MCF 10A (cell line): Measurements from ENCODE around the gene HTR4. TPM values are rescaled to one million over a fixed set of nuclear protein-coding genes. Genes with fewer than 3 reads are reported as not detected.

ENCODE experiments used
- BruUV-seq: library from RNA; stranded (reverse); fragments of 400-500 nt; replicated peaks from 2 replicates; lab custom pipeline; 2021; lab: Mats Ljungman, UMichigan
- CTCF ChIA-PET: fragments of 300-600 bp; sonication (Branson Sonifier 250); formaldehyde crosslinking; extraction: SDS; loops from one replicate; lab custom pipeline; 2021; ENCODE audit warnings: antibody characterized with exemption, inconsistent platforms; lab: Yijun Ruan, JAX
- POLR2A ChIA-PET: fragments of 300-600, 350-650 bp; sonication (Branson Sonifier 250); formaldehyde crosslinking; extraction: SDS; loops from one replicate; lab custom pipeline; 2020; ENCODE audit warnings: antibody characterized with exemption, inconsistent platforms; lab: Yijun Ruan, JAX
- DNase-seq: peaks from one replicate; pipeline ENCODE4 v3.0.0-alpha.2; 2018; ENCODE audit not compliant: unreplicated experiment
- H3K27ac Mint-ChIP-seq: one replicate; pipeline ENCODE4 v1.8.0; 2022; ENCODE audit warnings: mild to moderate bottlenecking, low read depth, mixed read lengths; ENCODE audit not compliant: unreplicated experiment
- H3K27me3 Mint-ChIP-seq: one replicate; pipeline ENCODE4 v1.8.0; 2022; ENCODE audit warnings: mixed read lengths; ENCODE audit not compliant: insufficient read depth, unreplicated experiment
- H3K36me3 Mint-ChIP-seq: one replicate; pipeline ENCODE4 v1.8.0; 2022; ENCODE audit warnings: mild to moderate bottlenecking, moderate library complexity, mixed read lengths; ENCODE audit not compliant: insufficient read depth, unreplicated experiment
- H3K4me1 Mint-ChIP-seq: one replicate; pipeline ENCODE4 v1.8.0; 2022; ENCODE audit warnings: mixed read lengths; ENCODE audit not compliant: insufficient read depth, unreplicated experiment
- H3K4me3 Mint-ChIP-seq: one replicate; pipeline ENCODE4 v1.8.0; 2022; ENCODE audit warnings: mild to moderate bottlenecking, moderate library complexity, mixed read lengths; ENCODE audit not compliant: unreplicated experiment
- H3K9me3 Mint-ChIP-seq: one replicate; pipeline ENCODE4 v1.8.0; 2022; ENCODE audit warnings: mixed read lengths; ENCODE audit not compliant: unreplicated experiment
- CTCF ChIP-seq: fragments of 200-600 bp; IDR thresholded peaks from one replicate; pipeline ENCODE4 v1.8.0; 2022; ENCODE audit warnings: antibody characterized with exemption, mild to moderate bottlenecking; ENCODE audit not compliant: unreplicated experiment
- intact Hi-C: fragments of 100-400 bp; cut with micrococcal nuclease; formaldehyde crosslinking; loops from 2 replicates; pipeline ENCODE4 v1.14.1; 2022
- total RNA-seq: library from RNA; stranded (reverse); gene quantifications from 2 replicates; pipeline ENCODE4 v1.2.3, GENCODE V29; 2022

The HTR4 gene
- total RNA-seq, 1 experiment from 2014 or later = not detected

- Mint-ChIP-seq H3K36me3 (peaks cover 61% of the 10 kb centered on the region), H3K4me1 (no peaks in the 10 kb centered on the region), H3K27ac (no peak overlapping the region), H3K9me3 (no peaks in the 10 kb centered on the region), H3K4me3 (no peak overlapping the region), H3K27me3 (no peaks in the 10 kb centered on the region)
- intact Hi-C loops = loop anchor here (5.0 kb wide), 1 partner anchor 824 kb away; no protein-coding TSS in a partner anchor
- TF ChIP-seq CTCF = no peak
- DNase-seq = no peak
- CTCF ChIA-PET = interaction anchor here (0.5 to 18.8 kb wide), 47 partner anchors 8 to 822 kb away, joined by 3 to 924 read pairs (median 5); no protein-coding TSS in a partner anchor
- POLR2A ChIA-PET = interaction anchor here (0.6 to 6.9 kb wide), 6 partner anchors 59 to 296 kb away, joined by 3 to 80 read pairs (median 3); partner anchors contain the start of gene FBXO38
- no TSS peak for BruUV-seq
Measured at GRCh38 chr5:148443241-148443640, 211.1 kb downstream of the HTR4 start.

DNA sequence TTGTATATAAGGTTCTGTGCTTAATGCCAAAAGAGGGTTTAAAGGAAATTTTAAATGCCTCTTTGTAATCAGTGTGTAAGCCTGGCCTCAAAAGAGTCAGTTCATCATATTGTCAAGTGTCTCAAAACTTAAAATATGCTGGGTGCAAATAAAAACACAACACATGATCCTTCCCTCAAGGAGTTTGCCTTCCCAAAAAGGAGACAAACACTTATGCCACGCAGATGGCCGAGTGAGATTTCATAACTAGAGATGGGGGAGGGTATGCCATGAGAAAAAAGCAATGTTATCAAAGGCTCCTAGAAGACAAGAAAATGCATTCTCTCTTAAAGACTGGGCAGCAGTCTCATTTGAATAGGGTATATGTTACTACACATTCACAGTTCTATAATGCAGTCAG lies 215.4 kb downstream of the HTR4 start:
- Mint-ChIP-seq H3K27me3 (no peaks in the 10 kb centered on the region), H3K27ac (peak overlapping the region; percentile 18), H3K9me3 (no peaks in the 10 kb centered on the region), H3K36me3 (peaks cover 100% of the 10 kb centered on the region), H3K4me3 (no peak overlapping the region), H3K4me1 (no peaks in the 10 kb centered on the region)
- CTCF ChIA-PET = interaction anchor here (1.2 to 18.8 kb wide), 4 partner anchors 9 to 293 kb away, joined by 4 to 924 read pairs (median 61); no protein-coding TSS in a partner anchor
- BruUV-seq = no TSS peak
- POLR2A ChIA-PET = no interaction called here
- DNase-seq = no peak
- no peak for TF ChIP-seq CTCF
- intact Hi-C loops = no loop called here

DNA sequence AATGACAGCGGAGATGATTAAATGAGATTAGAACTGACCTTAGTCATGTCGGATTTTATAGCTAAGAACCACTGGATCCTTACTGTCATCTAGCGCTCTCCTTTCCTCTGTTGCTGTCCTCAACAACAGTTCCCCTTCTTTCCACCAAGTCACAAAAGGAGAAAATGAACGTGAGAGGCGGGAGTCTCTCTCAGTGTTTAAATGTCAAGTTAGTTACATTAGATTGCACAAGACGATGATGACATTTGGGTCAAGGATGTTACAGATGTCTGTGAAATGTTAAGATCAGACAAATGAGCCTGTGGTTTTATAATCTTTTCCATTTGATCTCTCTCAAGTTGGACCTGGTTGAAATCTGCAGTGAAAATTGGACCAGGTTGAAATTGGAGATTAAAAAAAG lies 217.1 kb downstream of the HTR4 start:
- ChIA-PET POLR2A (interaction anchor here (1.0 to 1.6 kb wide), 4 partner anchors 8 to 296 kb away, joined by 3 read pairs; no protein-coding TSS in a partner anchor), CTCF (interaction anchor here (1.1 to 2.6 kb wide), 3 partner anchors 21 to 294 kb away, joined by 3 to 54 read pairs (median 3); no protein-coding TSS in a partner anchor)
- TF ChIP-seq CTCF = no peak
- no peaks in the 10 kb centered on the region for H3K9me3 Mint-ChIP-seq
- no peak overlapping the region for H3K27ac Mint-ChIP-seq
- intact Hi-C loops = no loop called here
- H3K36me3 Mint-ChIP-seq = peaks cover 98% of the 10 kb centered on the region
- no TSS peak for BruUV-seq
- DNase-seq = no peak
- no peaks in the 10 kb centered on the region for H3K4me1 Mint-ChIP-seq
- no peak overlapping the region for H3K4me3 Mint-ChIP-seq
- H3K27me3 Mint-ChIP-seq = no peaks in the 10 kb centered on the region

- H3K36me3 Mint-ChIP-seq = peaks cover 93% of the 10 kb centered on the region
- intact Hi-C loops = no loop called here
- no peak overlapping the region for H3K4me3 Mint-ChIP-seq
- BruUV-seq = no TSS peak
- H3K9me3 Mint-ChIP-seq = no peaks in the 10 kb centered on the region
- ChIA-PET CTCF (interaction anchor here (1.1 to 2.6 kb wide), 2 partner anchors 257 to 295 kb away, joined by 3 to 54 read pairs; no protein-coding TSS in a partner anchor), POLR2A (no interaction called here)
- H3K27me3 Mint-ChIP-seq = no peaks in the 10 kb centered on the region
- no peak overlapping the region for H3K27ac Mint-ChIP-seq
- TF ChIP-seq CTCF = no peak
- DNase-seq = no peak
- no peaks in the 10 kb centered on the region for H3K4me1 Mint-ChIP-seq
Measured at GRCh38 chr5:148436029-148436428, 218.3 kb downstream of the HTR4 start.
